NCI-H2107 treated with DMSO at 0.1 percent for 48 hours (cell line): ENCODE results near the gene BTNL2.
"Not testable (repeated sequence)": the region's sequence is repeated elsewhere in the genome, so short reads cannot be mapped to it uniquely, and the experiment has no call there.

Source experiments
- DNase-seq: peaks from one replicate; lab custom pipeline; 2025; ENCODE audit not compliant: unreplicated experiment; lab: John Stamatoyannopoulos, UW

BTNL2 gene, protein sequence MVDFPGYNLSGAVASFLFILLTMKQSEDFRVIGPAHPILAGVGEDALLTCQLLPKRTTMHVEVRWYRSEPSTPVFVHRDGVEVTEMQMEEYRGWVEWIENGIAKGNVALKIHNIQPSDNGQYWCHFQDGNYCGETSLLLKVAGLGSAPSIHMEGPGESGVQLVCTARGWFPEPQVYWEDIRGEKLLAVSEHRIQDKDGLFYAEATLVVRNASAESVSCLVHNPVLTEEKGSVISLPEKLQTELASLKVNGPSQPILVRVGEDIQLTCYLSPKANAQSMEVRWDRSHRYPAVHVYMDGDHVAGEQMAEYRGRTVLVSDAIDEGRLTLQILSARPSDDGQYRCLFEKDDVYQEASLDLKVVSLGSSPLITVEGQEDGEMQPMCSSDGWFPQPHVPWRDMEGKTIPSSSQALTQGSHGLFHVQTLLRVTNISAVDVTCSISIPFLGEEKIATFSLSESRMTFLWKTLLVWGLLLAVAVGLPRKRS

GRCh38 chr6:32406857-32407256 is at the start of gene BTNL2:
BTNL2 (minus strand) TSS chr6:32407181; CDS start chr6:32407123, 58 bp downstream.
- no peak for DNase-seq

DNA sequence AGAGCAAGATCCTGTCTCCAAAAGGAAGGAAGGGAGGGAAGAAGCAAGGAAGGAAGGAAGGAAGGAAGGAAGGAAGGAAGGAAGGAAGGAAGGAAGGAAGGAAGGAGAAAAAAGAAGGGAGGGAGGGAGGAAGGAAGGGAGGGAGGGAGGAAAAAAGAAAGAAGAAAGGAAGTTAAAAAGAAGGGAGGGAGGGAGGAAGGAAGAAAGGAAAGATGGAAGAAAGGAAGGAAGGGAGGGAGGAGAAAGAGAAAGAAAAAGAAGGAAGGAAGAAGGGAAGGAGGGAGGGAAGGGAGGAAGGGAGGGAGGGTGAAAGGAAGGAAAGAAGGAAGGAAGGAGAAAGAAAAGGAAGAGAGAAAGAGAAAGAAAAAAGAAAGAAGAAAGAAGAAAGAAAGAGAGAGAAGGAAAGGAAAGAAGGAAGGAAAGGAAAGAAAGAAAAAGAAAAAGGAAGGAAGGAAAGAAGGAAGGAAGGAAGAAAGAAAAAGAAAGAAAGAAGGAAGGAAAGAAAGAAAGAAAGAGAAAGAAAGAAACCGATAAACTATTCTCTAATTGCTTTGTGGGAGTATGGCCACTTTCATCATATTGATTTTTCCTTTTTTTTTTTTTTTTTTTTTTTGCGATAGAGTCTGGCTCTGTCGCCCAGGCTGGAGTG is 42.2 kb upstream of the BTNL2 start:
- DNase-seq, result no peak

GRCh38 chr6:32447932-32448331 is 41.0 kb upstream of the BTNL2 start:
- DNase-seq, result no peak

DNA sequence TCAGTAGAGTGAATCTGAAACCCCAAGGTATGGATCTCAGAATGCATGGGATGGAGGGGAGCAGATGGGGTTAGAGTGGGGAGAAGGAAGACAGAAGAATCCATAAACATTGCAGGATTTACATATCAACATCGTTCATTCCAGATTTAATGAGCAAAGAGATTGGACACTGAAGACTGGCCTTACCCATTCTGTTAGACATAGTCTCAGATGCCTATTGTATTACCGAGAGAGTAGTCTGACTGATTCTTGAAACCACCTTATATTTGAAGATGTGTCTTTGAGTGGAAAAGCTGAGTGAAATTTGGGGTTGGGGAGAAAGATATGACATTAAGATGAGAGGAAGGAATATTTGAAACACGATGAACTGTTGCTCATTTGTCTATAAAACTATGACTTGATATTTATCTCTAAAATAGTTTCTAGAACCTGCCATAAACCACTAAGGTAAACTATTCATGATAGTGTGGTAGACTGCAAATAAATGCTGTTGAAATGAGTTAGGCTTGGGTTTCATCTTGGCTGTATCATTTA is 38.4 kb upstream of the BTNL2 start:
- no peak for DNase-seq

DNA sequence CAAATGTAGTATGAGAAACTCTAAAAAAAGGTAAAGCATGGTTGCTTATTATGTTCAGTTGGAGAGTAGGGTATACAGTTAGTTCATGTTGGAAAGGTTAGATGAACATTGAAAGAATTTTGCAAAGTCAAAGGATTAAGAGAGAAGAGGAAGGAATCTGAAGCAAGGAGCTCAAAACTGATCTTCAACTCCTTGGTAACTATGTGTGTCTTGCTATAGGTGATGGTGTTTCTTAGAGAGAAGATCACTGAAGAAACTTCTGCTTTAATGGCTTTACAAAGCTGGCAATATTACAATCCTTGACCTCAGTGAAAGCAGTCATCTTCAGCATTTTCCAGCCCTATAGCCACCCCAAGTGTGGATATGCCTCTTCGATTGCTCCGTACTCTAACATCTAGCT is 37.5 kb upstream of the BTNL2 start:
- DNase-seq, result no peak

GRCh38 chr6:32442977-32443552 is 36.1 kb upstream of the BTNL2 start:
- DNase-seq, result no peak

- no peak for DNase-seq
Observed at GRCh38 chr6:32442243-32442667, 35.3 kb upstream of the BTNL2 start.

- DNase-seq, result no peak
Observed at GRCh38 chr6:32439602-32440214, 32.7 kb upstream of the BTNL2 start, which contains the start of gene HLA-DRA. HLA-DRA (plus strand) TSS chr6:32439887; CDS start chr6:32439951, 64 bp downstream.

- no peak for DNase-seq
Observed at GRCh38 chr6:32439139-32439538, 32.2 kb upstream of the BTNL2 start.

DNA sequence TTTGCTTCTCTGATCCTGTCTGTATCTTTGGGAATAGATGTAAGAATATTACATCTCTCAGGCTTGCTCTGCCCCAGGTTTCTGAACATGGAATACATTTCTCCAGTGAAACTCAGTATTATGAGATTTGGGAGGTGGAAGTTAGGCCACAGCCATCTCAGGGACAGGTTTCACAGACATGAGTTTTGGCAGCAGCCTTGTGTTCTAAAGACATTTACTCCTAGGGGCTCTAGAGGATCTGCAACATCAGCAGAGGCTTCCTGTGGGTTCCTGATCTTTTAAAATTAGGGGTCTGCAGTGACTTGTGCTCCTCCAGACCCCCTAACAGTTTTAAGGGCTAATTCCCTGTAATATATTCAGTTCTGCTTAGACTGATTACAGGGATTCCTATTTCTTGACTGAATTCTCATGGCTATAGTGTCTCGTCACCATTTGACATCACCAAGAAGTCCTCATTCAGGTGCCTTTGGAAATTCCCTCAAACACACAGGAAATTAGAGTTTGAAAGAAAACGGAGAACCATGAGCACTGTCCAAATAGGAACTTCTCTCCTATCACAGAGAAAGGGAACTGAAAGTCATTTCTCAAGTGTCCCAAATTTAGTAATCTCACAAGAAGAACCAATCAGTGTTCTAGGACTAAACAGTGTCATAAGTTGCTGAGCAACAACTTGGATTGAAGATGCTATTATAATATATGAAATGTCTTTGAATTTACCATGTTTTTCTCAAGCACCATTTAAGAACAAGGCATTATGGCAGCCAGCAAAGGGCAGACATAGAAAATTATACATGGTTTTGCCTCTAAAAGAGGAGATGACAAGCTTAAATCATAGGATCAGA is 30.2 kb upstream of the BTNL2 start:
- no peak for DNase-seq

DNA sequence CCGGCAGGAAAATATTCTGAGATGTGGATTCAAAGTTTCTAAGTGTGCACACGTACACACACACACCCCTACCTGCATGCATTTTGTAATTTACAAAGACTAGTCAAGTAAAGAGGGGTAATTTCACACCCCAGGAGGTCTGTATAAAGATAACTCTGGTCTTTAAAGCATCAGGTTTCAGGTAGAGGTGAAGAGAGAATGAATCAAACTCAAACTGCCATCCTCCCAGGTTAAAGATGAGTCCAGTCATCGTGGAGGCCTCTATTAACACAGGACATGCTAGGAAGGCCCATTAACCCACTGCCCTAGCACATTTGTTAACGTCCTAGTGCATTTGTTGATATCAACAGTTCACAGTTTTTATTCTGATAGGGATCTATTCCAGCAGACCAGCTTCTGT is 29.2 kb upstream of the BTNL2 start:
- DNase-seq, result no peak

DNA sequence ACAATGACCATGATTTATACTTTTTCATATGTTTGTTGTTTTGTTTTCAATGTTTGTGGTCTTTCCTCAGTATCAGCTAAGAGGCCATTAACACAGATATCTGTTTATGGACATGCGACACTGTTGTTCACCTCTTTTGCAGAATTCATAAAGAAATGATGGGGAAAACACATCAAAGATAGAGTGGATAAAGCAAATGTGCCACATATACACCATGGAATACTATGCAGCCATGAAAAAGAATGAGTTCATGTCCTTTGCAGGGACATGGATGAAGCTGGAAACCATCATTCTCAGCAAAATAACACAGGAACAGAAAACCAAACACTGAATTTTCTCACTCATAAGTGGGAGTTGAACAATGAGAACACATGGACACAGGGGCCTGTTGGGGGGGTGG is 27.0 kb upstream of the BTNL2 start:
- not testable (repeated sequence) for DNase-seq

DNA sequence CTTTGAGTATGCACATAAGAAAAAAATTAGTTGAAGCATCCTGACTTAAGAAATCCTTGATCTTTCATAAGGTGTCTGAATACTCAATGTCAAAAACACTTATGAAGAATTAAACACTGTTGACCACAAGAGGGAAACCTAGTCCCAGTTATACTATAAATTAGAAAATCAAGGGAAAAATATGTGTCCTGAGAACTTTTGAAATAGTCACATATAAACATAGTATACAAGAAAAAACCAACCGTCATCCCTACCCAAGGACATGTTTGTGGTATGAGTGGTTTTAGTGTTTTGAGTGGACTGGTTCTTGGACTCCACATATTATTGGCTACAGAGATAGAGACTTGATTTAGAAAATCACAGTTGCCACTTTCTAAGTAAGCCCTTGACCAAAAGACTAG is 25.1 kb upstream of the BTNL2 start:
- DNase-seq, result no peak

DNA sequence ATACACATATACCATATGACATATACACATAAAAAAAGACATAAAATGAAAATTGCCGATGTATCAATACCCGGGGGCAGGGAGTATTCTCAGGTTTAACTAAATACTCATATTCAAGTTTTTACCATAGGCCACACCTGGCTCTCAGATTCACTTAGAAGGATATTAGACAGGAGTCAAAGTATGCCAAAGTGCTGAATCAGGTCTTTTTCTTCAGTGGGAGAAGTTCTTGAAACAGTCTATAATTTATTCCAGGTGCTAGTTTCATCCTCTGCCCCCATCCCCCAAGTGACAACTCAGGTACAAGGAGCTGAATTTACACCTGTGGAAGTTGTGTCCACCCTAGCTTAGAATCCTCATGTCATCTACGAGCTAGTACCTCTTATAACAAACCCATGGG is 24.2 kb upstream of the BTNL2 start:
- no peak for DNase-seq

DNA sequence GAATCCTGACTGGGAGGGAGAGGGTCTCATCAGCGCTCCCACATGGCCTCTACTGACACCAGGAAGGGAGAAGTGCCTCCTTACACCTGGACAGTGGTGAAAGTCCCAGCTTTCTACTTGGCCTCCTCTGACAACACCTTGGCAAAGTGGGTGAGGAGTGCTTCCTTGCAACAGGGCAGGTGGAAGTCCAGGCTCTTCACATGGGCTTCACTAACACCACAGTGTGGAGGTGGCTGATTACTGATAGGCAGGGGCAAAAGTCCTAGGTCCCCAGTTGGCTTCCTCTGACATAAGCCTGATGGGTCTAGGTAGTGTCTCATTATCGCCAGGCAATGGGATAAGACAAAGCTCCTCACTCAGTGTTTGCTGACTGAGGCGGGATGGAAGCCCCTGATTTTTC is 23.2 kb upstream of the BTNL2 start:
- no peak for DNase-seq

DNA sequence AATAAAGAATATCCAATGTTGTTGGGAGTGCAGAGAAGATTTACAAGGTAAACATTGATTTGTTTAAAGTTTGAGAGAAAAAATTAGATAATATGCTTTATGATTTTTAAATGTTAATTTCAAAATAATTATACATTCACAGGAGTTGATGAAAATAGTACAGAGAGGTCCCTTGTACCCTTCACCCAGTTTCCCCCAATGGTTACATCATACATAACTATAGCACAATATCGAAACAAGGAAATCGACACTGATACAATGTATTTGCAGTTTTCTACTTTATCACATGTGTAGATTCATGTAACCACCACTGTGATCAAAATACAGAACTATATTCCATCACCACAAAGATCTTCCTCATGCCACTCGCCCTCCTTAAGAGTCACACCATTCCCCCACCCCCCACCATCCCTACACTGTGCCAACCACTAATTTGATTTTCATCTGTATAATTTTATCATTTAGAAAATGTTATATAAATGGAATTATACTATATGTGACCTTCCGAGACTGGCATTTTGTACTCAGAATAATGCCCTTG is 21.0 kb upstream of the BTNL2 start:
- DNase-seq, result no peak

DNA sequence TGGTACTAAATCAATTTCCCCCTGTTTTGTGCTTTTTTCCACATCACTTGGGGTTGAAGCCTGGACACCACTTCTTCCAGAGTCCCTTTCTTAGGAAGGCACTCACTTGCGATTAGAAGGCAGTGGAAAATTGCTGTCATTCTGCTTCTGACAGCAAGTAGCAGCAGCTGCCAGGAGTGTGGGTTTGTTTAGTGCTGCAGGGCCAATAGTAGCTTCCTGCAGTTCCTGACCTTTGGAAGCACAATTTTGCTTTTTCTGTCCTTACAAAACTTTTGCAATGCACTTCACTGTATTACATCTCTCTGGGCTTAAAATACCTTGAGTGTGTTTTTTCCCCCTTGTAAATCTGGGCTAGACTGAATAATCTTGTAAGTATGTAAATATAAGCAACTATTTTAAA is 20.2 kb upstream of the BTNL2 start:
- no peak for DNase-seq

DNA sequence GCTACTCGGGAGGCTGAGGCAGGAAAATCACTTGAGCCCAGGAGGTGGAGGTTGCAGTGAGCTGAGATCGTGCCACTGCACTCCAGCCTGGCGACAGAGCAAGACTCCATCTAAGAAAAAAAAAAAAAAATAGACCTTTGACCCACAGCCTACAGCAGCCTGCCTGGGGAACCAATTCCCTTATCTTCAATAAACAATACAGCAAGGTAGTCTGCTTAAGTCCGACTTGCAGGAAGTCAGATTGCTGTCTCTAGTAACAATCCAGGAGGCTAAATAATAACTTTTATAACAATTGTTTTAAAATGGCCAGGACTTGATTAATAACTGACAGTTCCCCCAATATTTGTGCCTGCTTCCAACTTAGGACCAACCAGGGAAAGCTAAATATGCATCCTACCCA is 19.4 kb upstream of the BTNL2 start:
- no peak for DNase-seq

- DNase-seq, result no peak
Observed at GRCh38 chr6:32424589-32425300, 17.8 kb upstream of the BTNL2 start.
